Raji (cell line): ENCODE results near the gene GRIK5.

ENCODE experiments used
- POLR2A ChIP-seq: IDR thresholded peaks from 2 replicates; pipeline ENCODE4 v1.6.1; 2011; ENCODE audit warnings: low read depth, low read length, control low read depth; ENCODE audit not compliant: insufficient read depth

GRIK5 gene

GRCh38 chr19:42069619-42070351, at the start of gene GRIK5:
Gene GRIK5 (minus strand): TSS chr19:42070206. CDS start chr19:42065770, 4,436 bp downstream.
- no peak for TF ChIP-seq POLR2A

GRCh38 chr19:42117076-42117475, 47.1 kb upstream of the GRIK5 start:
- no peak for TF ChIP-seq POLR2A

GRCh38 chr19:42116308-42117075, 46.5 kb upstream of the GRIK5 start:
- no peak for TF ChIP-seq POLR2A

DNA sequence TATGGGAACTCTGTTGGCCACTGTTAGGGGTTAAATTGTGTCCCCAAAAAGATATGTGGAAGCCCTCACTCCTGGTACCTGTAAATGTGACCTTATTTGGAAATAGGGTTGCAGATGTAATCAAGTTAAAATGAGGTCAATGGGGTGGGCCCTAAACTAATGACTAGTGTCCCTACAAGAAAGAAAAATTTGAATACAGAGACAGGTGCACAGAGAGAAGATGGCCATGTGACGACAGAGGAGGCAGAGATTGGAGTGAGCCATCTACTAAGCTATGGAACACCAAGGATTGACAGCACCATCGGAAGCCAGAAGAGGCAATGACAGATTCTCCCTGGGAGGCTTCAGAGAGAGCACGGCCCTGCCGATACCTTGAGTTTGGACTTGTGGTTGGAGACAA, 45.7 kb upstream of the GRIK5 start:
- TF ChIP-seq POLR2A = no peak

- TF ChIP-seq POLR2A = no peak
These were observed 45.2 kb upstream of the GRIK5 start for GRCh38 chr19:42115219-42115618.

DNA sequence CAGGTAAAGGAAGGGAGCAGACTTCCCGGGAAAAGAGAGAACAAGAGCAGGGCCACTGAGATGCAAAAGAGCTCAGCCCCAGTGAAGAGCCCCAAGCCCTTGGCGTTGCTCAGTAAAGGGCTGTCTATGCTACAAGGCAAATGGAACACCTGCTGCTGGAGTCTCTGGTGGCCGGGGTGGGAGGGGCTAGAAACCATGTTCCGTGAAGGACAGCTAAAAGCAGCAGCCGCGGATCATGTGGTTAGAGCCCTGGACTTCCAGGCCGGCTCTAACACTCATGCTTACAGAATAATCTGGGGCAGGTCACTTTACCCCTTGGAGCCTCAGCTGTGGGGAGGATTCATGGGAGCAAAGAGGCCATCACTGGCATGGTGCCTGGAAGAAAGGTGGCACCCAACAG, 44.4 kb upstream of the GRIK5 start:
- TF ChIP-seq POLR2A = peak; percentile 49; the same call in 1 of the 2 replicates

GRCh38 chr19:42113641-42114348, 43.8 kb upstream of the GRIK5 start:
- peak; percentile 28 for TF ChIP-seq POLR2A

- TF ChIP-seq POLR2A = no peak
These were observed 41.8 kb upstream of the GRIK5 start for GRCh38 chr19:42111811-42112210.

DNA sequence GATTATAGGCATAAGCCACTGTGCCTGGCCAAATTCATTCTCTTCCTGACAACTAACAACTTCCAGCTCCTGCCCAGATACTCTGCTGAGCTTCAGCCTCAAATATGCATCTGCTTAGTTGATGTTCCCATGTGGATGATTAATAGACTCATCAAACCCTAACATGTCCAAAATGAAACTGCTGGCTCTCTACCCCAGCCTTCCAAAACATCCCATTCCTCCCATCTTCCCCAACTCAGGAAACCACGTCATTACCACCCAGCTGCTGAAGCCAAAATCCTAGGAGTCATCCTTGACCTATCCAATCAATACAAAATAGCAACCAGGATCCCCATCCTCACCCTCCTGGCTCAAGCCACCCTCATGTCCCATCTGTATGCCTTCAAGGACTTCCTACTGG, 41.4 kb upstream of the GRIK5 start:
- TF ChIP-seq POLR2A = no peak

- TF ChIP-seq POLR2A = no peak
These were observed 40.7 kb upstream of the GRIK5 start for GRCh38 chr19:42110658-42111057.

- TF ChIP-seq POLR2A = no peak
These were observed 39.9 kb upstream of the GRIK5 start for GRCh38 chr19:42109896-42110295.

DNA sequence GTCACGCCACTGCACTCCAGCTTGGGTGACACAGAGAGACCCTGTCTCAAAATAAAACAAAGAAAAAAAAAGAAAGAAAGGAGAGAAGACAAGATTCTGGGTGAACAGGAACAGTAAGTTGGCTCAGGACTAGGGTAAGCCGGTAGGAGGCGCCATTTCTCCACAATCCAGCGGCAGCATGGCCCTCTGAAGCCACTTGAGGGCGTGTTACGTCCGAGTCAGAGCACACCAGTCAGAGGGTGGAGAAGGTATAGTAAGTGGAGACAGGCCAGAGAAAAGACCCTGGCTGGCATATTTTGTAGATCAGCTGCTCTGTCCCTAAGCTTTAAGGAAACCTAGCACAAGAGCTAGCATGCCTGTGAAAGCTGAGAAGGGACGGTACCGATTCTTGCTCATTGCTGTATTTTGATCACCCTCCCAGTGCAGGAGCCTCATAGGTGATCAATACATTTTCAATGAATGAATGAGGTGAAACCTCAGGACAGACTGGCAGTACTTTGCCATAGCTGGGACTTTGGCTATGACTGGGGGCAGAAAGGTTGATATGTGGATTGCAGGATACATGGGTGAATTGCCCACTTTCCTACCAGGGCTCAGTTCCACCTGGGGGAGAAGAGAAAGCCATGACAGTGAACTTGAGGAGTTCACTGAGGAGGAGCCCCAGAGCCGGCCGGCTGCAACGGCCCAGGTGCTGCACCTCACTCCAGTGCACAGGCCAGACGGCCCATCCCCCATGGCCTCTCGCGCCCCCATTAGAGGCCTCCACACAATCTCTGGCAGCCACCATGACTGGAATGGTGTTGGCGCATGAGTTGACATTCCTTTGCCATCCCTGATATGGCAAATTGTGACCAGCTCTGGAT, 38.8 kb upstream of the GRIK5 start:
- peak; percentile 45; the same call in 1 of the 2 replicates for TF ChIP-seq POLR2A

- TF ChIP-seq POLR2A = no peak
These were observed 35.4 kb upstream of the GRIK5 start for GRCh38 chr19:42105368-42105767.

DNA sequence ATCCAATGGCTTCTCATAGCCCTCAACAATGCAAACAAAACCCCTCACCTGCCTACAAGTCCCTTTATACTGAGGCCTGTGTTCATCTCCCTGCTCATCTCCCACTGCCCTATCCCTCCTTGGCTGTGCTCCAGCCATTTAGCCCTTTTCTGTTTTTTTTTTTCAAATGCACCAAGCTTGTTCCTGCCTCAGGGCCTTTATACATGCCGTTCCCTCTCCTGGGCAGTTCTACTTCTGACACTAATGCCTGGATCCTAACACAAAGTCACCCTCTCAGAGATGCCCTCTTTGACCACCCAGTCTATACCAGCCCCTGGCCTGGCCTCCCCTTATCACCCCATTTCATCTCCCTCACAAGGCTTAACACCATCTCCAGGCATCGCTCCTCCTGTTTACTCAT, 32.9 kb upstream of the GRIK5 start:
- TF ChIP-seq POLR2A = no peak
